Nephron (organoid): ENCODE measurements around the gene ANO10.

Source experiments
- H3K27ac Mint-ChIP-seq, 3 experiments: 2 replicates each; pipeline ENCODE4 v1.8.0; 2020; ENCODE audit warnings: mixed read lengths in 3 of 3, mild to moderate bottlenecking in 2 of 3, moderate library complexity in 1 of 3
- H3K27me3 Mint-ChIP-seq: 2 replicates; pipeline ENCODE4 v1.8.0; 2021; ENCODE audit warnings: low read depth, mild to moderate bottlenecking, moderate library complexity, mixed read lengths
- H3K36me3 Mint-ChIP-seq: 2 replicates; pipeline ENCODE4 v1.8.0; 2020; ENCODE audit warnings: low read depth, mixed read lengths
- H3K4me1 Mint-ChIP-seq: 2 replicates; pipeline ENCODE4 v1.8.0; 2020; ENCODE audit warnings: mixed read lengths
- H3K4me3 Mint-ChIP-seq, 3 experiments: 2 replicates each; pipeline ENCODE4 v1.8.0; 2020; ENCODE audit warnings: mild to moderate bottlenecking in 3 of 3, mixed read lengths in 3 of 3, moderate library complexity in 2 of 3
- H3K9me3 Mint-ChIP-seq: 2 replicates; pipeline ENCODE4 v1.8.0; 2020; ENCODE audit warnings: mixed read lengths
- TF ChIP-seq, protein P1 (sequence below), 3 experiments: fragments of 200-600 bp; sonication (generic); IDR thresholded peaks; one replicate each; pipeline ENCODE4 v1.5.0; 2021; ENCODE audit warnings: antibody characterized with exemption in 3 of 3; ENCODE audit not compliant: unreplicated experiment in 3 of 3

Gene ANO10

DNA sequence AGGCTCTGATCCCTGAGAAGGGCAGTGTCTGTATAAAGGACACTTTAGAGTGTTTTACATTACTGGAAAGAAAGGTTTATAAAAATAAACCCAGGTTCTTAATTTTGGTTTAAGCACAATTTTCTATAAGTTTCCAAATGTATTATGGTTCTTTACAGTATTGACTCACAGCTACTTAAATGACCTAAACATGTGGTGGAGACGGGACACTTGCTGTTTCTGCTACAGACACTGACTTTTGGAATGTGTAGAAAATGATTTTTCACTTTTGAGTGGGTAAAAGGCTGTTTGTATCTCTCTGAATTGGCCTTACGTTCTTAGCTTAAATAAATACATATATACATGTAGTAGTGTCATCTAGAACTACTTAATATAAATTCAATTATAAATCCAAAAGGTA, 280.0 kb downstream of the ANO10 start:
- Mint-ChIP-seq H3K27me3 (no peaks in the 10 kb centered on the region), H3K36me3 (peaks cover 88% of the 10 kb centered on the region), H3K27ac (peak overlapping the region in 1 of 3 experiments; percentile 15), H3K4me1 (no peaks in the 10 kb centered on the region), H3K4me3 (no peak overlapping the region), H3K9me3 (peaks cover 20% of the 10 kb centered on the region)
- TF ChIP-seq, protein P1, sequence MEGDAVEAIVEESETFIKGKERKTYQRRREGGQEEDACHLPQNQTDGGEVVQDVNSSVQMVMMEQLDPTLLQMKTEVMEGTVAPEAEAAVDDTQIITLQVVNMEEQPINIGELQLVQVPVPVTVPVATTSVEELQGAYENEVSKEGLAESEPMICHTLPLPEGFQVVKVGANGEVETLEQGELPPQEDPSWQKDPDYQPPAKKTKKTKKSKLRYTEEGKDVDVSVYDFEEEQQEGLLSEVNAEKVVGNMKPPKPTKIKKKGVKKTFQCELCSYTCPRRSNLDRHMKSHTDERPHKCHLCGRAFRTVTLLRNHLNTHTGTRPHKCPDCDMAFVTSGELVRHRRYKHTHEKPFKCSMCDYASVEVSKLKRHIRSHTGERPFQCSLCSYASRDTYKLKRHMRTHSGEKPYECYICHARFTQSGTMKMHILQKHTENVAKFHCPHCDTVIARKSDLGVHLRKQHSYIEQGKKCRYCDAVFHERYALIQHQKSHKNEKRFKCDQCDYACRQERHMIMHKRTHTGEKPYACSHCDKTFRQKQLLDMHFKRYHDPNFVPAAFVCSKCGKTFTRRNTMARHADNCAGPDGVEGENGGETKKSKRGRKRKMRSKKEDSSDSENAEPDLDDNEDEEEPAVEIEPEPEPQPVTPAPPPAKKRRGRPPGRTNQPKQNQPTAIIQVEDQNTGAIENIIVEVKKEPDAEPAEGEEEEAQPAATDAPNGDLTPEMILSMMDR (IDR thresholded peaks at IDR 0.05; ENCODE audit: unreplicated experiment in 3 of 3): no peak

DNA sequence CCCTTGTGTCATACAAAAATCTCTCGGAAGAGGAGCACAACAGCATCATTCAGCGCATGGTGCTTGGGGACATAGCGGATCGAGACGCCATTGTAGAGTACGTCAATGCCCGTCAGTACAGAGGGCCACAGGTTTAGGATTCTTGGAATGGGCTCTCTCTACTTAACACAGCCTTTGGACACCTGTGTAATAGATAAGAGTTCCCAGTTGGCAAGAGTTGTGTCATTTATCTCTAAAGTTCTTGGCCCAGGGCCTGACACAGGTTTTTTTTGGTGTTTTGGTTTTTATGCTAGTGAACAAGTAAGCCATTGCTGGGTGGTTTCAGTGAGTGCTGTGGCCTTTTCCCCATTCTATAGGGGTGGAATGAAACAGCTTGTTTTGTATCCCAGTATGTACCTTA, 281.4 kb downstream of the ANO10 start:
- Mint-ChIP-seq H3K27ac (no peak overlapping the region), H3K36me3 (peaks cover 92% of the 10 kb centered on the region), H3K4me1 (no peaks in the 10 kb centered on the region), H3K4me3 (no peak overlapping the region), H3K27me3 (no peaks in the 10 kb centered on the region), H3K9me3 (peaks cover 32% of the 10 kb centered on the region)
- TF ChIP-seq, protein P1 (IDR thresholded peaks at IDR 0.05; ENCODE audit: unreplicated experiment in 3 of 3): no peak

DNA sequence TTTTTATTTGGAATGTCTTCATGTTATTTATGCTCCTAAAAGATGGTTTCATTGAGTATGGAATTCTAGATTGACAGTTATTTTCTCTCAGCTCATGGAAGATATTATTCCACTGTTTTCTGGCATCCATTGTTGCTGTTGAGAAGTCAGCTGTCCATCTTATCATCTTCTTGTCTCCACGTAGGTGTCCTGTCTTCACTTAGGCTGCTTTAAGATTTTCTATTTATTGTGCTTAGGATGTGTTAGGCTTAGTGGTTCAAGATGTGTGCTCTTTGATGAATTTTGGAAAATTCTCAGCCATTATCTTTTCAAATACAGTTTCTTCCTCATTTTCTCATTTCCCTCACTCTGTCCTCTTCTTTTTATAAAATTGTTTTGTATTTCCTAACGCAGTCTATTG, 283.5 kb downstream of the ANO10 start:
- TF ChIP-seq, protein P1 (IDR thresholded peaks at IDR 0.05; ENCODE audit: unreplicated experiment in 3 of 3): no peak
- peaks cover 39% of the 10 kb centered on the region for H3K9me3 Mint-ChIP-seq
- no peaks in the 10 kb centered on the region for H3K4me1 Mint-ChIP-seq
- H3K36me3 Mint-ChIP-seq: peaks cover 91% of the 10 kb centered on the region
- H3K27ac Mint-ChIP-seq: no peak overlapping the region
- no peaks in the 10 kb centered on the region for H3K27me3 Mint-ChIP-seq
- H3K4me3 Mint-ChIP-seq: no peak overlapping the region

DNA sequence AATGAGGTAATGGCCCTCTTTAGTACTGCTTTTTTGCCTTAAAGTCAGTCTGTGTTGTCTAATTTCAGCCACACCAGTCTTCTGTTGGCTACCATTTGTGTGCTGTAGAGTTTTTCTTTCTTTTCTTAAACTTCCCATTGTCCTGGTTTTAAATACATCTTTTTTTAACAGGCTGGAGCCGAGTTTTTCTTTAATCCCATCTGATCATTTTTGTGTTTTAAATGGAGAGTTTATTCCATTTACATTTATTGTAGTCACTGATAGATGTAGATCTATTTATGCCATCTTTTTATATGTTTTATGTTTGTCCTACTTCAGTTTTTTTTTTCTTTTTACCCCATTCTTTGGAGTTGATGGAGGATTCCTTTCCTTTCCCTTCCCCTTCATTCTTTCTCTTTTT, 286.0 kb downstream of the ANO10 start:
- H3K27me3 Mint-ChIP-seq: no peaks in the 10 kb centered on the region
- H3K27ac Mint-ChIP-seq: no peak overlapping the region
- H3K36me3 Mint-ChIP-seq: peaks cover 90% of the 10 kb centered on the region
- H3K4me1 Mint-ChIP-seq: no peaks in the 10 kb centered on the region
- TF ChIP-seq, protein P1 (IDR thresholded peaks at IDR 0.05; ENCODE audit: unreplicated experiment in 3 of 3): no peak
- peaks cover 43% of the 10 kb centered on the region for H3K9me3 Mint-ChIP-seq
- H3K4me3 Mint-ChIP-seq: no peak overlapping the region

DNA sequence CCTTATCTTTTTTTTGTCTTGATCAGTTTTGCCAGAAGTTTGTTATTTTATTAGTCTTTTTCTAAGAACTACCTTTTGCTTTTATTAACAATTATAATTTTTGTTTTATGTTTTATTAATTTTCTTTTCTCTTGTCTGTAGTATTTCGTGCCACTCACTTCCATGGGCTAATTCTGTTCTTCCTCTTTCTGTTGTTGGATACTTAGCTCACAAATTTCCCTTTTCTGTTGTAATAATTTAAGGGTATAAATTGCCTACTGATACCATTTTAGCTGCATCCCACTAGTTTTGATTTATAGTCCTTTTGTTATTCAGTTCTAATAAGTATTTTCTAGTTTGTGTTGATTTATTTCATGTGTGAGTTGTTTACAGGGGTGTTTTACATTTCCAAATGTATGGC, 286.8 kb downstream of the ANO10 start:
- Mint-ChIP-seq H3K4me3 (no peak overlapping the region), H3K27me3 (no peaks in the 10 kb centered on the region), H3K9me3 (peaks cover 40% of the 10 kb centered on the region), H3K27ac (no peak overlapping the region), H3K36me3 (peaks cover 81% of the 10 kb centered on the region), H3K4me1 (no peaks in the 10 kb centered on the region)
- TF ChIP-seq, protein P1 (IDR thresholded peaks at IDR 0.05; ENCODE audit: unreplicated experiment in 3 of 3): no peak

DNA sequence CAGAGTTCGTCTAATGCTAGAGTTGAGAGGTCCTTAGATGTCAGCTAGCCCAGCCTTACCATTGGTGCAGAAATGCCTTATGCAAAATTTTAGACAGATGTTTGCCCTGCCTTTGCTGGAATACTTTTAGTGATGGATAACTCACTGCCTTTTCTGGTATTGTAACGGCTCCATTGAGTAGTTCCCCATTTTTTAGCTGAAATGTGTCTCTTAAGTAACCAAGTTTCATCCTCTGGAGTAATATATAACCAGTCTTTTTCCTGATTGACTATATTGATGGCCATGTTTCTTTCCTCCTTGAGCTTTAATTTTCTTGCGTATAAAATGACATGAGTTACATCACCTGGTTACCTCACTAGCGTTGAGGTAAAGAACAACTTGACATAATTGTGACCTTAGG, 290.4 kb downstream of the ANO10 start:
- H3K27ac Mint-ChIP-seq: no peak overlapping the region
- H3K4me3 Mint-ChIP-seq: no peak overlapping the region
- no peaks in the 10 kb centered on the region for H3K27me3 Mint-ChIP-seq
- TF ChIP-seq, protein P1 (IDR thresholded peaks at IDR 0.05; ENCODE audit: unreplicated experiment in 3 of 3): no peak
- peaks cover 20% of the 10 kb centered on the region for H3K9me3 Mint-ChIP-seq
- peaks cover 47% of the 10 kb centered on the region for H3K36me3 Mint-ChIP-seq
- peaks cover 18% of the 10 kb centered on the region for H3K4me1 Mint-ChIP-seq
